HepG2 (cell line): Measurements from ENCODE around the gene CCDC197. TPM values are rescaled to one million over a fixed set of nuclear protein-coding genes. Genes with fewer than 3 reads are reported as not detected.

ENCODE experiments used
- ATF6 ChIP-seq: sonication (generic); formaldehyde crosslinking; conservative IDR thresholded peaks from 2 replicates; pipeline ENCODE4 v1.4.0; 2020; ENCODE audit warnings: missing genetic modification reagents
- CENPBD1 ChIP-seq: sonication (generic); formaldehyde crosslinking; IDR thresholded peaks from 2 replicates; pipeline ENCODE4 v1.8.0; 2022; ENCODE audit warnings: missing genetic modification reagents, low read depth, mild to moderate bottlenecking, borderline replicate concordance
- CENPX ChIP-seq: sonication (generic); formaldehyde crosslinking; IDR thresholded peaks from 2 replicates; pipeline ENCODE4 v1.9.0; 2021; ENCODE audit warnings: mild to moderate bottlenecking, missing genetic modification reagents, moderate library complexity
- KLF16 ChIP-seq, 2 experiments: sonication (generic) in 1 of 2; formaldehyde crosslinking in 1 of 2; IDR thresholded peaks; 2 replicates each; pipeline versions ENCODE4 v1.6.1 to v1.8.0; 2016 to 2023; ENCODE audit warnings: missing genetic modification reagents in 2 of 2, missing compliant biosample characterization in 1 of 2
- LRRFIP1 ChIP-seq: sonication (generic); formaldehyde crosslinking; conservative IDR thresholded peaks from 2 replicates; pipeline ENCODE4 v1.4.0; 2020; ENCODE audit warnings: missing genetic modification reagents
- MAZ ChIP-seq, 2 experiments: sonication (generic) in 1 of 2; formaldehyde crosslinking in 1 of 2; IDR thresholded peaks; 2 replicates each; pipeline versions ENCODE4 v1.5.0 to v1.6.1; 2012 to 2020; ENCODE audit warnings: low read depth in 2 of 2, mild to moderate bottlenecking in 2 of 2, borderline replicate concordance in 1 of 2, improper control_type of control experiment in 1 of 2, low read length in 1 of 2, missing genetic modification reagents in 1 of 2, moderate library complexity in 1 of 2
- MXD3 ChIP-seq: IDR thresholded peaks from 2 replicates; pipeline ENCODE4 v1.6.1; 2016; ENCODE audit warnings: mild to moderate bottlenecking, missing biosample characterization, missing genetic modification reagents
- MYC ChIP-seq: sonication (generic); formaldehyde crosslinking; IDR thresholded peaks from 2 replicates; pipeline ENCODE4 v1.9.0; 2021; ENCODE audit warnings: missing genetic modification reagents, borderline replicate concordance
- NFIB ChIP-seq: sonication (generic); formaldehyde crosslinking; IDR thresholded peaks from 2 replicates; pipeline ENCODE4 v1.9.0; 2021; ENCODE audit warnings: missing genetic modification reagents, mild to moderate bottlenecking, borderline replicate concordance
- SMC3 ChIP-seq: IDR thresholded peaks from 2 replicates; pipeline ENCODE4 v1.6.1; 2011; ENCODE audit warnings: low read length, improper control_type of control experiment
- SNAPC5 ChIP-seq: sonication (generic); formaldehyde crosslinking; IDR thresholded peaks from 2 replicates; pipeline ENCODE4 v1.8.1; 2023; ENCODE audit warnings: mild to moderate bottlenecking, missing genetic modification reagents, borderline replicate concordance
- ZEB1 ChIP-seq: IDR thresholded peaks from 2 replicates; pipeline ENCODE4 v1.6.1; 2012; ENCODE audit warnings: mild to moderate bottlenecking, low read depth, inconsistent platforms; ENCODE audit not compliant: insufficient replicate concordance
- ZFP36L2 ChIP-seq: sonication (generic); formaldehyde crosslinking; IDR thresholded peaks from 2 replicates; pipeline ENCODE4 v1.4.0; 2020; ENCODE audit warnings: missing genetic modification reagents
- ZFP41 ChIP-seq: sonication (generic); formaldehyde crosslinking; IDR thresholded peaks from 2 replicates; pipeline ENCODE4 v1.4.0; 2020; ENCODE audit warnings: mild to moderate bottlenecking, missing genetic modification reagents, borderline replicate concordance
- ZKSCAN5 ChIP-seq: sonication (generic); formaldehyde crosslinking; IDR thresholded peaks from 2 replicates; pipeline ENCODE4 v1.5.1; 2020; ENCODE audit warnings: mild to moderate bottlenecking, missing genetic modification reagents
- ZNF329 ChIP-seq: sonication (generic); formaldehyde crosslinking; IDR thresholded peaks from 2 replicates; pipeline ENCODE4 v1.9.0; 2021; ENCODE audit warnings: low read depth, mild to moderate bottlenecking, missing genetic modification reagents
- ZNF430 ChIP-seq: sonication (generic); formaldehyde crosslinking; IDR thresholded peaks from 2 replicates; pipeline ENCODE4 v1.9.0; 2021; ENCODE audit warnings: mild to moderate bottlenecking, missing genetic modification reagents
- ZNF546 ChIP-seq: sonication (generic); formaldehyde crosslinking; conservative IDR thresholded peaks from 2 replicates; pipeline ENCODE4 v1.8.1; 2023; ENCODE audit warnings: mild to moderate bottlenecking, missing genetic modification reagents
- ZNF558 ChIP-seq: sonication (generic); formaldehyde crosslinking; IDR thresholded peaks from 2 replicates; pipeline ENCODE4 v1.9.0; 2022; ENCODE audit warnings: mild to moderate bottlenecking, missing genetic modification reagents, borderline replicate concordance
- ZSCAN20 ChIP-seq: sonication (generic); formaldehyde crosslinking; IDR thresholded peaks from 2 replicates; pipeline ENCODE4 v1.4.0; 2020; ENCODE audit warnings: missing genetic modification reagents, mild to moderate bottlenecking, borderline replicate concordance
- polyA plus RNA-seq, 8 experiments: library from polyadenylated mRNA; depleted of rRNA in 3 of 8; stranded (reverse) in 7 of 8; unstranded in 1 of 8; fragments of >200 nt; fragmentation: Illumina TruSeq in 4 of 8; extraction: Trizol in 4 of 8; gene quantifications; 2 replicates each; pipeline versions ENCODE4 v1.2.1 to v1.2.3, GENCODE V29; 2011 to 2016; ENCODE audit warnings: low read depth in 4 of 8, missing spikeins in 1 of 8, mixed read lengths in 1 of 8; ENCODE audit not compliant: insufficient read depth in 1 of 8
- total RNA-seq, 5 experiments: library from RNA; depleted of rRNA; stranded (reverse); fragments of >200 nt; fragmentation: Illumina TruSeq; extraction: Trizol; gene quantifications; 2 replicates each; pipeline ENCODE4 v1.2.3, GENCODE V29; 2016; ENCODE audit warnings: low read depth in 1 of 5

CCDC197 gene
- total and polyA plus RNA-seq, 2 of the 13 experiments (the other 11 are each of a cell fraction or from before 2014, with no cell fraction given), result 0.11 to 0.13 TPM

GRCh38 chr14:93953739-93954515 lies 43.2 kb upstream of the CCDC197 start (continued):
- TF ChIP-seq LRRFIP1, result no peak
- TF ChIP-seq ZEB1, result no peak
- TF ChIP-seq ZFP41 (CRISPR knock-in tag), result no peak
- no peak for TF ChIP-seq ZSCAN20
- no peak for TF ChIP-seq MAZ (IDR thresholded peaks at IDR 0.05; ENCODE audit: borderline replicate concordance, low read depth, low read length)
- no peak for TF ChIP-seq MAZ (CRISPR knock-in tag; IDR thresholded peaks at IDR 0.05; ENCODE audit: low read depth)
- TF ChIP-seq NFIB (CRISPR knock-in tag), result no peak
- TF ChIP-seq CENPX, result no peak
- TF ChIP-seq MXD3 (CRISPR knock-in tag), result no peak
- no peak for TF ChIP-seq MYC (CRISPR knock-in tag)
- TF ChIP-seq ZKSCAN5 (CRISPR knock-in tag), result no peak
- TF ChIP-seq ZFP36L2 (CRISPR knock-in tag), result no peak
- no peak for TF ChIP-seq ZNF329 (CRISPR knock-in tag)
- no peak for TF ChIP-seq SMC3
- no peak for TF ChIP-seq ZNF430 (CRISPR knock-in tag)
- TF ChIP-seq KLF16 (CRISPR knock-in tag; IDR thresholded peaks at IDR 0.05), result no peak
- TF ChIP-seq ZNF558 (CRISPR knock-in tag), result no peak
- TF ChIP-seq ZNF546 (CRISPR knock-in tag), result 0 out of 2 replicates have a peak, but pooled peaks have one; percentile 75
- no peak for TF ChIP-seq CENPBD1 (CRISPR knock-in tag)
- no peak for TF ChIP-seq SNAPC5 (CRISPR knock-in tag)
- no peak for TF ChIP-seq ATF6 (CRISPR knock-in tag)
